HG02759 (cell line): ENCODE results near the gene TRAPPC5.
A peak's percentile ranks its signal among the peaks of the same experiment; 100 is the strongest.

Experiments
- ATAC-seq: cut with Tn5 transposase; IDR thresholded peaks from one replicate; pipeline ENCODE4 v1.9.1; 2021; ENCODE audit warnings: mild to moderate bottlenecking, moderate library complexity; ENCODE audit not compliant: unreplicated experiment

Gene TRAPPC5

DNA sequence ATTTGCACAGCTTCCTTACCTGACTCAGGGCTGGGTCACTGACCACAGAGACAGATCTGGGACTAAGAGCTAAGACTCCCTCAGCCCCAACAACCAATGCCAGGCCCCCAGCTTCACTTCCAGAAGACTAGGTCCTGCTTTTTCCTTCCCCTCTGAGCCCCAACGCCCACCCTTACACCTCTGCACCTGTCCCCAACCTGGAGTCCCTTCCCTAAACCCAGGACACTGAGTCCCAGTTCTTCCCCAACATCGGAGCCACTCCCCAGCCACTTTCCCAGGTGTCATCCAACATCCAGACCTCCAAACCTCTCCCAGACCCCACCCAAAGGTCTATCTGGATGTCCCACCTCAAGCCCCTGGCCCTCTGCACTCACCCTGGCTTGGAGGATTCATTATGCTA, 18.4 kb downstream of the TRAPPC5 start:
- no peak for ATAC-seq

DNA sequence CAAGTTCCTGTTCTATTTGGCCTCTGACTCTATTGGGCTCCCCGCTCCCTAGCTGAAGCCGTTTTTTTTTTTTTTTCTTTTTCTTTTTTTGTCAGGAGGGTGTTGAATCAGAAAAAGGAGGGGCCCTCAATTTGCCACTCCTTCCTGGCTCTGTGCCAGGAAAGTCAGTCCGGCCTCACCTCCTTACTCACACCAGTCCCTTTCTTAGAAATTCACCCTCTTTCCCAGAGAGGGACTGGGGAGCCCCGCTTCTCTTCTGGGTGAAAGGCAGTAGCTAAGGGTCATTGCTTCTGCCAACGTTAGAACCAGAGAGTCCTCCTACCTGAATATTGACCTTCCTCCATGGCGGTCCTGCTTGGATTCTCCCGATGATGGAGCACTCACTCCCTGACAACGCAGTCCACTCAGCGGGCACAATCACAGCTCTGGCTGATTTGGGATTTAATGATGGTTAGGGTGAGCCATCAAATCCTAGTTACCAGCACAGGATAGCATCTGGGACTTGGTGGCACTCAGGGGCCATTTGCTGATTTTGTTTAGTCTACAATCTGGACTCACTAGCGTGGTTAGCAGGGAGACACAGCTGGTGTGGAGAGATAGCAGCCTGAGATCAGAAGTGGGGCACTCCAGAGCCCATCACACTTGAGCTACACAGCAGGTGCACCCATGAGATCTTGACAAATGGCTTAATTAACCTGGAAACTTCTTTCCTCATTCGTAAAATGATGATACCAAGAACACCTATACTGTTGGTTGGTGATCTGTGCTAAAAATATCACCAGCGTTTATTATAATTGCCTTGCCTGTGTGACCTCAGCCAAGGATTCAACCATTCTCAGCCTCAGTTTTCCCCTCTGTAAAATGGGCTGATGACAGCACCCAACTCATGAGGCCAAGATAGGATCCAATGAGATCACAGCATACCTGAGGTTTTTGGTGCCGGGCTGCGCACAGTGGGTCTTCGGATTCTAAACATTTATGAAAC, 19.1 kb downstream of the TRAPPC5 start:
- no peak for ATAC-seq

DNA sequence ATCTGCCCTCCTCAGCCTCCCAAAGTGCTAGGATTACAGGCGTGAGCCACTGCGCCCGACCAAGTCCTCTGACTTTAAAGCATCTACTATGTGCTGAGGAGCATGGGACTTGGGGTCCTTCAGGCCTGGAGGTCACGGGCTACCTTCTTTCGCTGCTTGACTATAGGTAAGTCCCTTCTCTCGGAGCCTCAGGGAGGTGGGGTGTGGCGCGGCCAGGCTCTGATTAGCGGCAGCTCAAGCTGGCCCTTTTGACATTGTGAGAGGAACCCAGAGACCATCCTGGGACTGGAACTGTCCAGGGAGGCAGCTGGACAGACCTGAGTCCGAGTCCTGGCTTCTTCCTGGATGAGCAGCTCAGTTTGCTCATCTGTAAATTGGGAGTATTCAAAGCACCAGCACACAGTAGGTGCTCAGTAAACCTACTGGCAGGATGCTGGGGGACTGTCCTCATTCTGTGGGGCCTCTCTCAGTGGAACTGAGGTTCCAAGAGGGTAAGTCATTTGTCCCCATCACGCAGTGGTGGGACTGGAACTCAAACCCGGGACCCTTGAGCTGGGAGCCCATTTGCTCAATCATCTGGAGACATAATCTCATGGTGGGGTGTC, 20.5 kb downstream of the TRAPPC5 start:
- no peak for ATAC-seq

GRCh38 chr19:7701654-7702457, 21.2 kb downstream of the TRAPPC5 start, which contains the start of gene FCER2:
FCER2 (minus strand) TSS chr19:7702131; CDS start chr19:7699760, 2,371 bp downstream.
- peak; percentile 58 for ATAC-seq

- no peak for ATAC-seq
These were observed 22.7 kb downstream of the TRAPPC5 start for GRCh38 chr19:7703332-7703731.

DNA sequence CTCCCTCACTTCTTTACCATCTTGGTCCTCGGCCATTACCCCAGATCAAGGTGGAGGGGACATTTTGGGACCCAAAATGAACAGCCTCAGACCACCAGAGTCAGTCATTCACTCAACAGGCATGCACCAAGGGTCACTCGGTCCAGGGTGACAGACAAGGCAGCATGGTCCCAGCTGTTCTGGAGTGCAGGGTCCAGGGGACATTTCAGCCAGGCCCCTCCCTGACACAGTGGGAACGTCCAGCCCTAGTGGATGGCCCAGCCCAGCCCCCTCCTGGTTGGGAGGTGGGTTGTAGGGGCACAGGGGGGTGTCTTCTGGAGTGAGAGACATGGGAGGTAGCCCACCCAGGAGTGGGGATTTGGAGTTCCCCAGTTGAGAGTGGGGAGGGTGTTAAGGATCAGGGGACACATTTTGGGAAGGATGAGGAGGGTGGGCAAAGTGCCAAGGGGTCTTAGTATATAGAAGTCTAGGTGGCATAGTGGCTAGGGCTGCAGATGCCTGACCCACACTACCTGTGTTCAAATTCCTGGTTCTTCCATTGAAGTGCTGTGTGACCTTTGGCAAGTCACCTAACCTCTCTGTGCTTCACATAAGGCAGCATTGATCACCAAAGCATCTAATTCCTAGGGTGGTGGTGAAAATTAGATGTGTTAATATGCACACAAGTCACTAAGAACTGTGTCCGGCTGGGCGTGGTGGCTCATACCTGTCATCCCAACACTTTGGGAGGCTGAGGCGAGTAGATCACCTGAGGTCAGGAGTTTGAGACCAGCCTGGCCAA, 23.8 kb downstream of the TRAPPC5 start:
- no peak for ATAC-seq

- ATAC-seq, result peak; percentile 49
These were observed 25.0 kb downstream of the TRAPPC5 start for GRCh38 chr19:7705387-7706187.

- no peak for ATAC-seq
These were observed 25.7 kb downstream of the TRAPPC5 start for GRCh38 chr19:7706188-7706954.

GRCh38 chr19:7706955-7707456, 26.4 kb downstream of the TRAPPC5 start:
- no peak for ATAC-seq

GRCh38 chr19:7709932-7710460, 29.4 kb downstream of the TRAPPC5 start:
- no peak for ATAC-seq

- ATAC-seq, result no peak
These were observed 30.0 kb downstream of the TRAPPC5 start for GRCh38 chr19:7710616-7711015.

GRCh38 chr19:7715671-7716070, 35.0 kb downstream of the TRAPPC5 start:
- no peak for ATAC-seq

- ATAC-seq, result no peak
These were observed 36.1 kb downstream of the TRAPPC5 start for GRCh38 chr19:7716762-7717161.

- no peak for ATAC-seq
These were observed 38.0 kb downstream of the TRAPPC5 start for GRCh38 chr19:7718668-7719067.

DNA sequence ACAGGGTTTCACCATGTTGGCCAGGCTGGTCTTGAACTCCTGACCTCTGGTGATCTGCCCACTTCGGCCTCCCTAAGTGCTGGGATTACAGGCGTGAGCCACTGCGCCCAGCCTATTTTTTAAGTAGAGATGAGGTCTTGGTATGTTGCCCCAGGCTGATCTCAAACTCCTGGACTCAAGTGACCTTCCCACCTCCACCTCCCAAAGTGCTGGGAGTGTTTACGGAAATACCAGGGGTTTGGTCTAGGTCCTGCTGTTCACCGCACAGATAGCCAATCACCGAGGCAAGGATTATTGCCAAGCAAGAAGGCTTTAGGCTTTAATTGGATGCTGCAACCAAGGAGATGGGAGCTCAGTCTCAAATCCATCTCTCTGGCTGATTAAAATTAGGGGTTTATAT, 39.7 kb downstream of the TRAPPC5 start:
- ATAC-seq, result no peak

- peak; percentile 72 for ATAC-seq
These were observed 41.6 kb downstream of the TRAPPC5 start for GRCh38 chr19:7722231-7722651.

- ATAC-seq, result no peak
These were observed 45.2 kb downstream of the TRAPPC5 start for GRCh38 chr19:7725791-7726190.

DNA sequence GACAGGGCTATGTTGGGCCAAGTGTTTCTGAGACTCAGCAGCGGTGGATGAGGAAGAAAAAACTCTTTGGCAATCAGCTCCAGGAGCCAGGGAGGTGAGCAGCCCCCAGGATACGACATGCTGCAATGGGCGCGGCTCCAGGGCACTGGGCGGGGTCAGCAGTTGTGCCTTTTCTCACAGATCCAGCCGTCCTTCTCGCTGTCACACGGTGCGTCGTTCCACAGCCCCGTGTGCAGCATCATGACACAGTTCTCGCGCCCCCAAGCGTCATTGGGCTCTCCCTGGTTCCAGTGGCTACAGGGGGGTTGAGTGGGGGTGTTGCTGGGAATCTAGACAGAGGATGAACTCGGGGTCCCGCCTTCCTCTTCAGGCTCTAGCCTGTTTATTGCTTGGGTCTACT, 48.6 kb downstream of the TRAPPC5 start:
- ATAC-seq, result no peak
